PC-3 (cell line): ENCODE measurements around the gene FBXO34. TPM values are rescaled to one million over a fixed set of nuclear protein-coding genes. Genes with fewer than 3 reads are reported as not detected.
"Not testable (repeated sequence)": the region's sequence is repeated elsewhere in the genome, so short reads cannot be mapped to it uniquely, and the experiment has no call there.

Source experiments
- ATAC-seq: fragments of 200-7000 bp; cut with Tn5 transposase; 2 replicates; pipeline ENCODE4 v1.9.1; 2020; ENCODE audit warnings: mild to moderate bottlenecking, moderate library complexity
- BruUV-seq: library from RNA; stranded (reverse); fragments of 400-500 nt; replicated peaks from 2 replicates; lab custom pipeline; 2021; lab: Mats Ljungman, UMichigan
- CTCF ChIA-PET: fragments of 300-600 bp; sonication (Branson Sonifier 250); formaldehyde crosslinking; loops from one replicate; lab custom pipeline; 2022; ENCODE audit warnings: antibody characterized with exemption; lab: Charles Lee
- POLR2A ChIA-PET: fragments of 300-600 bp; sonication (Branson Sonifier 250); formaldehyde crosslinking; loops from one replicate; lab custom pipeline; 2022; ENCODE audit warnings: antibody characterized with exemption; ENCODE audit not compliant: unreplicated experiment; lab: Charles Lee
- DNase-seq: peaks from one replicate; pipeline ENCODE4 v3.0.0-alpha.2; 2015
- H2AFZ ChIP-seq: fragments of 300-600 bp; sonication (generic); 2 replicates; pipeline ENCODE4 v1.6.0; 2016; ENCODE audit warnings: antibody characterized with exemption, low read length
- H3F3A ChIP-seq: fragments of 300-600 bp; sonication (generic); one replicate; pipeline ENCODE4 v1.6.0; 2017; ENCODE audit warnings: antibody characterized with exemption, low read length, control low read depth, mild to moderate bottlenecking; ENCODE audit not compliant: unreplicated experiment
- H3K27ac ChIP-seq: fragments of 300-600 bp; sonication (generic); 2 replicates; pipeline ENCODE4 v1.5.1; 2016; ENCODE audit warnings: mild to moderate bottlenecking, low read length
- H3K27me3 ChIP-seq: fragments of 300-600 bp; sonication (generic); 2 replicates; pipeline ENCODE4 v1.6.1; 2016; ENCODE audit warnings: low read length, mixed read lengths
- H3K36me3 ChIP-seq: fragments of 300-600 bp; sonication (generic); 2 replicates; pipeline ENCODE4 v1.6.1; 2016; ENCODE audit warnings: low read depth, mixed run types, low read length, mixed read lengths
- H3K4me1 ChIP-seq: fragments of 300-600 bp; sonication (generic); 2 replicates; pipeline ENCODE4 v1.5.1; 2016; ENCODE audit warnings: low read length; ENCODE audit not compliant: insufficient read depth
- H3K4me2 ChIP-seq: fragments of 300-600 bp; sonication (generic); 2 replicates; pipeline ENCODE4 v1.6.0; 2016; ENCODE audit warnings: low read length
- H3K4me3 ChIP-seq: fragments of 300-600 bp; sonication (generic); 2 replicates; pipeline ENCODE4 v1.5.1; 2016; ENCODE audit warnings: mild to moderate bottlenecking, low read length, mixed read lengths
- H3K79me2 ChIP-seq: fragments of 300-600 bp; sonication (generic); 2 replicates; pipeline ENCODE4 v1.6.1; 2017; ENCODE audit warnings: low read length, mixed read lengths
- H3K9ac ChIP-seq: fragments of 300-600 bp; sonication (generic); 2 replicates; pipeline ENCODE4 v1.6.0; 2016; ENCODE audit warnings: mild to moderate bottlenecking, low read length
- H3K9me2 ChIP-seq: fragments of 300-600 bp; sonication (generic); replicated peaks from 2 replicates; pipeline ENCODE4 v1.6.1; 2016; ENCODE audit warnings: mixed run types, low read length, mixed read lengths
- H3K9me3 ChIP-seq: fragments of 300-600 bp; sonication (generic); 2 replicates; pipeline ENCODE4 v1.6.1; 2016; ENCODE audit warnings: low read length, mixed read lengths
- H4K20me1 ChIP-seq: fragments of 300-600 bp; sonication (generic); 2 replicates; pipeline ENCODE4 v1.6.1; 2016; ENCODE audit warnings: low read length, mixed read lengths
- EZH2 ChIP-seq: fragments of 300-600 bp; sonication (generic); IDR thresholded peaks from one replicate; pipeline ENCODE4 v1.6.1; 2017; ENCODE audit warnings: antibody characterized with exemption, mild to moderate bottlenecking, low read length; ENCODE audit not compliant: unreplicated experiment
- EZH2phosphoT487 ChIP-seq: fragments of 300-600 bp; sonication (generic); IDR thresholded peaks from 2 replicates; pipeline ENCODE4 v1.6.1; 2018; ENCODE audit warnings: mild to moderate bottlenecking, antibody characterized with exemption, low read length, borderline replicate concordance
- intact Hi-C: fragments of 100-400 bp; cut with micrococcal nuclease; formaldehyde crosslinking; loops from 2 replicates; pipeline ENCODE4 v1.9.0; 2023
- total RNA-seq: library from RNA; depleted of rRNA; stranded (reverse); fragments of >200 nt; gene quantifications from 2 replicates; pipeline ENCODE4 v1.2.3, GENCODE V29; 2014
- TF ChIP-seq, protein P1 (sequence below): fragments of 300-600 bp; sonication (generic); conservative IDR thresholded peaks from 2 replicates; pipeline ENCODE4 v1.5.1; 2017; ENCODE audit warnings: antibody characterized with exemption, low read depth, mild to moderate bottlenecking, low read length

FBXO34 gene
- total RNA-seq, 1 experiment from 2014 or later = 35.9 TPM

GRCh38 chr14:55309154-55309553 is 37.9 kb downstream of the FBXO34 start:
- Histone ChIP-seq H3K4me3 (no peak overlapping the region), H3K9ac (no peak overlapping the region), H3K9me3 (peaks cover 20% of the 10 kb centered on the region), H3K9me2 (no peaks in the 10 kb centered on the region), H3K36me3 (peaks cover 34% of the 10 kb centered on the region), H3K4me1 (no peaks in the 10 kb centered on the region), H3K79me2 (peaks cover 31% of the 10 kb centered on the region), H3F3A (no peaks in the 10 kb centered on the region), H3K4me2 (no peak overlapping the region), H3K27me3 (no peaks in the 10 kb centered on the region), H4K20me1 (no peaks in the 10 kb centered on the region), H2AFZ (no peak overlapping the region), H3K27ac (no peak overlapping the region)
- DNase-seq (no peak), ATAC-seq (no peak)
- no TSS peak for BruUV-seq
- TF ChIP-seq EZH2 (no peak), EZH2phosphoT487 (no peak)
- TF ChIP-seq, protein P1, sequence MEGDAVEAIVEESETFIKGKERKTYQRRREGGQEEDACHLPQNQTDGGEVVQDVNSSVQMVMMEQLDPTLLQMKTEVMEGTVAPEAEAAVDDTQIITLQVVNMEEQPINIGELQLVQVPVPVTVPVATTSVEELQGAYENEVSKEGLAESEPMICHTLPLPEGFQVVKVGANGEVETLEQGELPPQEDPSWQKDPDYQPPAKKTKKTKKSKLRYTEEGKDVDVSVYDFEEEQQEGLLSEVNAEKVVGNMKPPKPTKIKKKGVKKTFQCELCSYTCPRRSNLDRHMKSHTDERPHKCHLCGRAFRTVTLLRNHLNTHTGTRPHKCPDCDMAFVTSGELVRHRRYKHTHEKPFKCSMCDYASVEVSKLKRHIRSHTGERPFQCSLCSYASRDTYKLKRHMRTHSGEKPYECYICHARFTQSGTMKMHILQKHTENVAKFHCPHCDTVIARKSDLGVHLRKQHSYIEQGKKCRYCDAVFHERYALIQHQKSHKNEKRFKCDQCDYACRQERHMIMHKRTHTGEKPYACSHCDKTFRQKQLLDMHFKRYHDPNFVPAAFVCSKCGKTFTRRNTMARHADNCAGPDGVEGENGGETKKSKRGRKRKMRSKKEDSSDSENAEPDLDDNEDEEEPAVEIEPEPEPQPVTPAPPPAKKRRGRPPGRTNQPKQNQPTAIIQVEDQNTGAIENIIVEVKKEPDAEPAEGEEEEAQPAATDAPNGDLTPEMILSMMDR = no peak
- POLR2A ChIA-PET = interaction anchor here (0.6 kb wide), 1 partner anchor 26 kb away, joined by 5 read pairs; no protein-coding TSS in a partner anchor
- intact Hi-C loops = no loop called here
- CTCF ChIA-PET = no interaction called here

DNA sequence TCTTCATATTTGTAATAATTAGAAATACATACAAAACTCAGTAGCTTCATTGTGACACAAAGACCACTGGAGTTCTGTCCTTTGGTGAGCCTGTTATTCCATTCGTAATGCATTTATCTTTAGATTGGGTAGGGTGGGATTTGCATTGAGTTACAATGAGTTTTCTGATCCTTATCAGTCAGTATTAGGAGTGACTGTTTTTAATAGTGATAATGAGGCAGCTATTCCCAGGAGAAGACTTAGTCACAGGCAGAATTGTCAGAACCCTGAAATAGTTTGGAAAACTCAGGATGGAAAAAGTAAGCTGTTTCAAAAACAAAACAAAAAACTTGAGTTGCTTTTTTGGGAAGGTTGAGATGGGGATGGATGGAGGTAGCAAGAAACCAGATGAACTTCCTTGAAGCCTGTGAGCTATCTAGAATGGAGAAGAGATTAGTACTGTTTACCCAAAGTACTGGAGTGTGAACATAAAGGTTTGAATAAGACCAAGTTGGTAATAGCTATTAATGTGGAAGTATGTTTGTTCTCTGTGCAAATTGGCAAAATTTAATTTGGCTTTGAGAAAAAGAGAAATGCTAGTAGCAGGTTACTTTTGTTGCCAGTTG is 38.6 kb downstream of the FBXO34 start:
- CTCF ChIA-PET = no interaction called here

GRCh38 chr14:55312379-55313030 is 41.3 kb downstream of the FBXO34 start:
- H3K79me2 ChIP-seq = peaks cover 13% of the 10 kb centered on the region
- DNase-seq, H3K4me2 ChIP-seq, BruUV-seq, H3K4me3 ChIP-seq, H3K27ac ChIP-seq, H2AFZ ChIP-seq, POLR2A ChIA-PET, H4K20me1 ChIP-seq, H3K4me1 ChIP-seq, H3K27me3 ChIP-seq, H3F3A ChIP-seq, ATAC-seq, intact Hi-C loops, CTCF ChIA-PET, H3K9me2 ChIP-seq, H3K9ac ChIP-seq: not testable (repeated sequence)
- H3K9me3 ChIP-seq = peaks cover 20% of the 10 kb centered on the region
- H3K36me3 ChIP-seq = peaks cover 43% of the 10 kb centered on the region

More for the DNA sequence above, 38.6 kb downstream of the FBXO34 start:
- intact Hi-C loops = no loop called here
- no peak for DNase-seq
- Histone ChIP-seq H3K9ac (no peak overlapping the region), H3K79me2 (peaks cover 24% of the 10 kb centered on the region), H3K4me1 (no peaks in the 10 kb centered on the region), H3F3A (no peaks in the 10 kb centered on the region), H3K36me3 (peaks cover 34% of the 10 kb centered on the region), H3K27me3 (no peaks in the 10 kb centered on the region), H4K20me1 (no peaks in the 10 kb centered on the region), H3K9me2 (no peaks in the 10 kb centered on the region), H3K27ac (no peak overlapping the region), H2AFZ (no peak overlapping the region), H3K4me2 (no peak overlapping the region), H3K4me3 (no peak overlapping the region), H3K9me3 (peaks cover 20% of the 10 kb centered on the region)
- TF ChIP-seq EZH2 (no peak), EZH2phosphoT487 (no peak)
- TF ChIP-seq, protein P1 = no peak
- no peak for ATAC-seq
- POLR2A ChIA-PET = interaction anchor here (0.6 kb wide), 1 partner anchor 38 kb away, joined by 3 read pairs; no protein-coding TSS in a partner anchor
- BruUV-seq = no TSS peak
